Ammon's horn (tissue), 1 donor: ENCODE results near the gene SIX6.
A peak's percentile ranks its signal among the peaks of the same experiment; 100 is the strongest.

ENCODE experiments used
- DNase-seq: peaks from one replicate; pipeline ENCODE4 v3.0.0-alpha.2; 2016; ENCODE audit warnings: low spot score

Gene SIX6

DNA sequence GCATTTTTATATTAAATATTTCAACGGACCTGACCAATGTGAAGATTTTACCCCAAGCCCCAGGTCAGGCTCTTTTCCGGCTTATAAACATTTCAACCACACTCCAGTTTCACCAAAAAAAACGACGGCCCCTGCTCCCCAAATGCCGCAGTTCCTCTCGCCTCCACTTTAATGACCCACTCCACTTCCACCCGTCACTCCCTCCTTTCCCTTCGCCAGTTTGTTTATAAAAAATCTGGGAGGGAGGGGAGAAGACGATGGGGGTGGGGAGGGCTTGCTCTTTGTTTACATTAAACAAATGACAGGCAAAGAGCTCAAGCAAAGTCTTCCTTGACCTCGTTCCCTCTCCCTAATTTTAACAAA is 5.4 kb downstream of the SIX6 start:
- no peak for DNase-seq

- DNase-seq = no peak
These were observed 6.0 kb downstream of the SIX6 start for GRCh38 chr14:60514741-60515491.

DNA sequence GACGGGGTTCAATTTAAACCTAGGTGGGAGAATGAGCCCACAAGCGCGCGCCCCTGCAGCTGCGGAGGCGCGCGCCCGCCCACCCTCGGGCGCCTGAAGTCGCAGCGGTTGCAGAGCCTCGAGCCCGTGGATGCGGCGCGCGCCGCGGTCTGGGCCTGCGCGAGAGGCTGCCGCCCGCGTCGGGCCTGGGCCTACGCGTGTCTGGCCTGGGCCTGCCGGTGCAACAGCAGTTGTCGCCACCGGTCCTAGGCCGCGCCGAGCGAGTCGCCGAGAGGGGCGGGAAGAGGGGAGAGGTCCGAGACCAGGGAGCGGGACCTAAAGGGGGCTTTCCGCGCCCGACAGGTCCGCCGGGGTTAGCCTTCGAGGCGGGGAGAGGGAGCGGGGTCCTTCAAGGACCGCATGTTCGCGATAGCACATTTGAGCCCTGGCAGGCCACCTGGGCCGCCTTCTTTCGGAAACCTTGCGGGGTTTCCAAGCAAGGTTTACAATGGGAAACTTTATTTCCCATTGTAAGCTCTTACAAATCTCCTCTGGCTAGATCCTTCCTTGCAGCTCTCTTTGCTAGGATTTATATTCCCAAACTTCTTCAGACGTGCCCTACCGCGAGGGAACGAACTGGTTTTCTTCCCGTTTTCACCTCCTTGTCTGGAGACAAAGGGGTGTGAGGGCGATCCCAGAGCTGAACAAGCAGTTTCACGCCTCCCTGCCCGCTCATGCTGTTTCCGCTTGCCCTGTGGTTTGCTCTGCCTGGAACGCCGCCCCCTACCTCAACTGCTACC is 6.8 kb downstream of the SIX6 start:
- DNase-seq = no peak

DNA sequence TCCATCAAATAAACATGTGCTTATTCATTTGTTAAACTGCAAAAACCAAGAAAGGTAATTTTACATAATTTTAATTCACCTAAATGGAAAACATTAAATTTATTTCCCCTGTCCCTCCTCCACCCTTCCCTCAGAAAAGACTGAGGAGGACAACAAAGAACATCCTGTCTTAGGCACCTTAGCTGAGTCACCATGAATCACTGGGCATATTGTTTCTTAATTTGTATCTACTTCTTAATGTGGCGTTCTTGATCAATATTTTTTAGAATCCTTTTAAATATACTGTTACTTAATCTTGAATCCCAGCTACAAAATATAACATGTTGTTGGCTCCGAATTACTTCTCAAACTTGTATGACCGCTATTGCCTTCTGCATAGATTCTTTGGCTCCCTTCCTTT is 23.5 kb downstream of the SIX6 start:
- no peak for DNase-seq

DNA sequence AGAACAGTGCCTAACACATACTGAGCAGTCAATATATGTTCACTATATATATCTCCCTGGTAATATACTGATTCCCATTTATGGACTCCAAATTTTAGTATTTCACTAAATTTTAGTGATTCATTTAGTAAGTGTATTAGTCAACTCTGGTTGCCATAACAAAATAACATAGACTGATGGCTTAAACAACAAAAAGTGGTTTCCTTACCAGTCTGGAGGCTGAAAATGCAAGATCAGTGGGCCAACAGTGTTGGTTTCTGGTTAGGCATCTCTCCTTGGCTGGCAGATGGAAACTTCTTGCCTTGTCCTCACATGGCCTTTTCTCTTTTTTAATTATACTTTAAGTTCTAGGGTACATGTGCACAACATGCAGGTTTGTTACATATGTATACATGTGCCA is 28.7 kb downstream of the SIX6 start:
- DNase-seq = no peak

DNA sequence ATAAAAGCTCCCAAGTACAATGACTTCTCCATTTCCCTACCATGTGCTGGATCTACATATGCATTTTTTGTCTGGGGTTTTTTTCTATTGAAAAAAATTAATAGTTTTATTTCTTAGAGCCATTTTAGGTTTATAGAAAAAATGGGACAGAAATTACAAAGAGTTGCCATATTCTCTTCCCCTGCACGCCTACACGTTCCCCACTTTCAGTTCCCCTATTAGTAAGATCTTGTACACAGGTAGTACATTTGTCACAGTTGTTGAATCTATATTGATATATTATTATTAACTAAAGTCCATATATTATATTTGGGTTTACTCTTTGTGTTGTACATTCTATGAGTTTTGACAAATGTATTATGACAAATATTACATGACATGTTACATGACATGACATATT is 35.7 kb downstream of the SIX6 start:
- DNase-seq = no peak

- DNase-seq = no peak
These were observed 44.9 kb downstream of the SIX6 start for GRCh38 chr14:60553808-60554207.

DNA sequence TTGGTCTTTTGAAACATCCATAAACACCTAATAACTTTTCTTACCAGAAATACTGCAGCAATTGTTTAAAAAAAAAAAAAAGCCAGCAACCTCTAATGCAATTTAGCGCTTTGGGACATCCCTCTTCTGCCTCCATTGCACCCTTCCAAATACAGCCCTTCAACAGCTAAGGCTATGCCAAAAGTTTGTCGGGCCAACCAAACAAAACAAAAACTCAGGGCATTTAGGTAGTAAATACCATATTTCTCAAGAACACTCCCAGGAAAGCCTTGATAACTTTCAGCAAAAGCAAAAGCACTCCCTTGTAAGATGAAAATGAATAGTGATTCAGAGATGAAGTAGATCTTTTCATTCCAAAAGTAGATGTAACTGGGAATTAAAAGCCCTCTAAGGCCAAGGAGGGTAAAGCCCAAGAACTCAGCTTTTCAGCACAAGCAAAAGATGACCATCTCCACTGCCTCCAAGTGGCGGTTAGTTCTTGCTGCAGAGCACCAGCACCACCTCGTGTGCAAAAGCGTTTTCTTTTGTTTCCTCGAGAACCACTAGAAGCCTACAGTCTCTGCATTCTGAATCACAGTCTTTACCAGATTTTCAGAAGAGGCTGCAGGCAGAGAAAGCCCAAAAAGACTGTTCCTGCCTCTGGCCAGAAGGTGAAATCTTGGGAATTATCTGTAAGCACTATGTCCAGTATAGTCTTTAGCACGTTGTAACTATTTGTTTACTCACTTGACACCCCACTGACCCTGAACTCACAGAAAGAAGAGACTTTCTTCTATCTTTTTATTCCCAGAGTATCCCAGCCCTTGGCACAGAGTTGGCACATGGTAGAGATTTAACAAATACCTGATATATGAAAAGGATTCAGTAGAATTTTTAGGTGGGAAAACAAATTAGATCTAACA is 53.1 kb downstream of the SIX6 start:
- peak; percentile 83 for DNase-seq
